DOHH2 (cell line): ENCODE data around the gene EID1.
A peak's percentile ranks its signal among the peaks of the same experiment; 100 is the strongest.
"Not testable (repeated sequence)": the region's sequence is repeated elsewhere in the genome, so short reads cannot be mapped to it uniquely, and the experiment has no call there.

Experiments
- H3F3A ChIP-seq: fragments of 200-600 bp; sonication (generic), shearing (Covaris generic); 2 replicates; pipeline ENCODE4 v1.6.0; 2016; ENCODE audit warnings: antibody characterized with exemption, mild to moderate bottlenecking; ENCODE audit not compliant: control insufficient read depth, insufficient read depth
- H3K27ac ChIP-seq: fragments of 200-600 bp; sonication (generic); 2 replicates; pipeline ENCODE4 v1.5.1; 2014; ENCODE audit warnings: low read depth, mild to moderate bottlenecking, low read length, moderate library complexity
- H3K27me3 ChIP-seq: fragments of 200-600 bp; sonication (generic); 2 replicates; pipeline ENCODE4 v1.6.1; 2014; ENCODE audit warnings: mild to moderate bottlenecking, low read length, mixed read lengths; ENCODE audit not compliant: control insufficient read depth
- H3K36me3 ChIP-seq: fragments of 200-600 bp; sonication (generic); 2 replicates; pipeline ENCODE4 v1.6.1; 2014; ENCODE audit warnings: mild to moderate bottlenecking, low read length, moderate library complexity, mixed read lengths; ENCODE audit not compliant: control insufficient read depth
- H3K4me1 ChIP-seq: fragments of 200-600 bp; sonication (generic); 2 replicates; pipeline ENCODE4 v1.6.1; 2014; ENCODE audit warnings: mild to moderate bottlenecking, low read length, mixed read lengths; ENCODE audit not compliant: control insufficient read depth
- H3K4me2 ChIP-seq: fragments of 200-600 bp; sonication (generic); 2 replicates; pipeline ENCODE4 v1.6.0; 2014; ENCODE audit warnings: mild to moderate bottlenecking, low read length, moderate library complexity
- H3K4me3 ChIP-seq: fragments of 200-600 bp; sonication (generic); 2 replicates; pipeline ENCODE4 v1.5.1; 2014; ENCODE audit warnings: mild to moderate bottlenecking, low read length, mixed read lengths
- H3K79me2 ChIP-seq: fragments of 200-600 bp; sonication (generic); 2 replicates; pipeline ENCODE4 v1.6.1; 2014; ENCODE audit warnings: mild to moderate bottlenecking, low read length, mixed read lengths; ENCODE audit not compliant: control insufficient read depth
- H3K9me2 ChIP-seq: fragments of 200-600 bp; sonication (generic); replicated peaks from 2 replicates; pipeline ENCODE4 v1.6.1; 2014; ENCODE audit warnings: mild to moderate bottlenecking, low read length, mixed read lengths; ENCODE audit not compliant: control insufficient read depth
- H3K9me3 ChIP-seq: fragments of 200-600 bp; sonication (generic); 2 replicates; pipeline ENCODE4 v1.6.1; 2014; ENCODE audit warnings: antibody characterized with exemption, low read length, mixed read lengths; ENCODE audit not compliant: control insufficient read depth, insufficient read depth
- H4K20me1 ChIP-seq: fragments of 200-600 bp; sonication (generic); 2 replicates; pipeline ENCODE4 v1.6.0; 2014; ENCODE audit warnings: low read depth, mild to moderate bottlenecking, antibody characterized with exemption, low read length, moderate library complexity; ENCODE audit not compliant: control insufficient read depth, insufficient read depth
- EZH2phosphoT487 ChIP-seq: fragments of 200-600 bp; sonication (generic); IDR thresholded peaks from 2 replicates; pipeline ENCODE4 v1.6.1; 2017; ENCODE audit warnings: borderline replicate concordance, mild to moderate bottlenecking, antibody characterized with exemption, low read length, moderate library complexity, mixed read lengths
- TF ChIP-seq, protein P1 (sequence below): fragments of 200-600 bp; sonication (generic); IDR thresholded peaks from one replicate; pipeline ENCODE4 v1.5.1; 2014; ENCODE audit warnings: antibody characterized with exemption, mild to moderate bottlenecking, low read depth, low read length; ENCODE audit not compliant: poor library complexity, severe bottlenecking

EID1 gene

DNA sequence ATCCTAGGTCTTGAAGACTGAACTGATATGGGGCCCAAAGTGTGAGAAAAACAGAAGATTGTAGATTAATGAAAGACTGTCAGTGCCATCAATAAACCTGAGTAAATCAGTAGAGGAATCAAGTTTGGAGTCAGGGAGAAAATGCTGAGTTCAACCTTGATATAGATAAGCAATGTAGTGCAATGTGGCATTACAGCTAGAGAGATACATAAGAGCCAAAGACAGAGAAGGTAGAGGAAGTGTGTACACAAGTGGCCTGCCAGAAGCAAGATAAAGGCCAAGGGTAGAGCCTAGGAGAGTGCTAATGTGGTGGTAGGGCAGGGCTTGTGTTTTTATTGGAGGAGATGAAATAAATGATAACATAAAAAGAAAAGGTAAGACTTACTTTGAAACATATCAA, 26.0 kb upstream of the EID1 start:
- H3K4me1 ChIP-seq, result no peaks in the 10 kb centered on the region
- H3K27me3 ChIP-seq, result peaks cover 13% of the 10 kb centered on the region
- TF ChIP-seq, protein P1, sequence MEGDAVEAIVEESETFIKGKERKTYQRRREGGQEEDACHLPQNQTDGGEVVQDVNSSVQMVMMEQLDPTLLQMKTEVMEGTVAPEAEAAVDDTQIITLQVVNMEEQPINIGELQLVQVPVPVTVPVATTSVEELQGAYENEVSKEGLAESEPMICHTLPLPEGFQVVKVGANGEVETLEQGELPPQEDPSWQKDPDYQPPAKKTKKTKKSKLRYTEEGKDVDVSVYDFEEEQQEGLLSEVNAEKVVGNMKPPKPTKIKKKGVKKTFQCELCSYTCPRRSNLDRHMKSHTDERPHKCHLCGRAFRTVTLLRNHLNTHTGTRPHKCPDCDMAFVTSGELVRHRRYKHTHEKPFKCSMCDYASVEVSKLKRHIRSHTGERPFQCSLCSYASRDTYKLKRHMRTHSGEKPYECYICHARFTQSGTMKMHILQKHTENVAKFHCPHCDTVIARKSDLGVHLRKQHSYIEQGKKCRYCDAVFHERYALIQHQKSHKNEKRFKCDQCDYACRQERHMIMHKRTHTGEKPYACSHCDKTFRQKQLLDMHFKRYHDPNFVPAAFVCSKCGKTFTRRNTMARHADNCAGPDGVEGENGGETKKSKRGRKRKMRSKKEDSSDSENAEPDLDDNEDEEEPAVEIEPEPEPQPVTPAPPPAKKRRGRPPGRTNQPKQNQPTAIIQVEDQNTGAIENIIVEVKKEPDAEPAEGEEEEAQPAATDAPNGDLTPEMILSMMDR, result no peak
- no peak for TF ChIP-seq EZH2phosphoT487
- H3K27ac ChIP-seq, result no peak overlapping the region
- no peaks in the 10 kb centered on the region for H3K36me3 ChIP-seq
- H3K4me3 ChIP-seq, result no peak overlapping the region
- H3F3A ChIP-seq, result no peaks in the 10 kb centered on the region
- no peaks in the 10 kb centered on the region for H3K79me2 ChIP-seq
- no peaks in the 10 kb centered on the region for H3K9me3 ChIP-seq
- H3K4me2 ChIP-seq, result no peak overlapping the region
- no peaks in the 10 kb centered on the region for H3K9me2 ChIP-seq
- H4K20me1 ChIP-seq, result no peaks in the 10 kb centered on the region

DNA sequence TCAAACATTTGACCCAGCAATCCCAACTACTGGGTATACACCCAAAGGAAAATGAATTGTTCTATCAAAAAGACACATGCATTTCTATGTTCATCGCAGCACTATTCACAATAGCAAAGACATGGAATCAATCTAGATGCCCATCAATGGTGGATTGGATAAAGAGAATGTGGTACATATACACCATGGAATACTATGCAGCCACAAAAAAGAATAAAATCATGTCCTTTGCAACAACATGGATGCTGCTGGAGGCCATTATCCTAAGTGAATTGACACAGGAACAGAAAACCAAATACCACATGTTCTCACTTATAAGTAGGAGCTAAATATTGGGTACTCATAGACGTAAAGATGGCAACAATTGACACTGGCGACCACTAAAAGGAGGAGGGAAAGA, 23.5 kb upstream of the EID1 start:
- not testable (repeated sequence) for H4K20me1 ChIP-seq

GRCh38 chr15:48855501-48856440, 22.2 kb upstream of the EID1 start:
- H3K9me2 ChIP-seq, result no peaks in the 10 kb centered on the region
- no peaks in the 10 kb centered on the region for H3F3A ChIP-seq
- H3K9me3 ChIP-seq, result no peaks in the 10 kb centered on the region
- H4K20me1 ChIP-seq, result no peaks in the 10 kb centered on the region
- no peak overlapping the region for H3K27ac ChIP-seq
- H3K36me3 ChIP-seq, result no peaks in the 10 kb centered on the region
- no peak overlapping the region for H3K4me3 ChIP-seq
- peaks cover 22% of the 10 kb centered on the region for H3K27me3 ChIP-seq
- no peaks in the 10 kb centered on the region for H3K4me1 ChIP-seq
- no peak for TF ChIP-seq EZH2phosphoT487
- TF ChIP-seq, protein P1, result peak; percentile 13
- no peak overlapping the region for H3K4me2 ChIP-seq
- H3K79me2 ChIP-seq, result no peaks in the 10 kb centered on the region

More for the DNA sequence above, 23.5 kb upstream of the EID1 start:
- not testable (repeated sequence) for H3K4me1 ChIP-seq, H3K79me2 ChIP-seq, H3K36me3 ChIP-seq, H3K4me2 ChIP-seq, H3F3A ChIP-seq, H3K9me2 ChIP-seq, H3K9me3 ChIP-seq, H3K27ac ChIP-seq, H3K4me3 ChIP-seq
- H3K27me3 ChIP-seq, result peaks cover 22% of the 10 kb centered on the region

- Histone ChIP-seq H3K27ac (no peak overlapping the region), H3K4me3 (no peak overlapping the region), H3K36me3 (no peaks in the 10 kb centered on the region), H3K27me3 (peaks cover 18% of the 10 kb centered on the region), H3K79me2 (no peaks in the 10 kb centered on the region), H3K4me1 (no peaks in the 10 kb centered on the region), H4K20me1 (no peaks in the 10 kb centered on the region), H3F3A (no peaks in the 10 kb centered on the region), H3K4me2 (no peak overlapping the region), H3K9me2 (no peaks in the 10 kb centered on the region), H3K9me3 (no peaks in the 10 kb centered on the region)
- TF ChIP-seq, protein P1, result no peak
- no peak for TF ChIP-seq EZH2phosphoT487
These were observed 21.0 kb upstream of the EID1 start for GRCh38 chr15:48856942-48857341.
